ENCODE data around the gene CDH4.

CDH4 gene

GRCh38 chr20:61735503-61735785 is 483.4 kb downstream of the CDH4 start:
- TF ChIP-seq, protein P1, sequence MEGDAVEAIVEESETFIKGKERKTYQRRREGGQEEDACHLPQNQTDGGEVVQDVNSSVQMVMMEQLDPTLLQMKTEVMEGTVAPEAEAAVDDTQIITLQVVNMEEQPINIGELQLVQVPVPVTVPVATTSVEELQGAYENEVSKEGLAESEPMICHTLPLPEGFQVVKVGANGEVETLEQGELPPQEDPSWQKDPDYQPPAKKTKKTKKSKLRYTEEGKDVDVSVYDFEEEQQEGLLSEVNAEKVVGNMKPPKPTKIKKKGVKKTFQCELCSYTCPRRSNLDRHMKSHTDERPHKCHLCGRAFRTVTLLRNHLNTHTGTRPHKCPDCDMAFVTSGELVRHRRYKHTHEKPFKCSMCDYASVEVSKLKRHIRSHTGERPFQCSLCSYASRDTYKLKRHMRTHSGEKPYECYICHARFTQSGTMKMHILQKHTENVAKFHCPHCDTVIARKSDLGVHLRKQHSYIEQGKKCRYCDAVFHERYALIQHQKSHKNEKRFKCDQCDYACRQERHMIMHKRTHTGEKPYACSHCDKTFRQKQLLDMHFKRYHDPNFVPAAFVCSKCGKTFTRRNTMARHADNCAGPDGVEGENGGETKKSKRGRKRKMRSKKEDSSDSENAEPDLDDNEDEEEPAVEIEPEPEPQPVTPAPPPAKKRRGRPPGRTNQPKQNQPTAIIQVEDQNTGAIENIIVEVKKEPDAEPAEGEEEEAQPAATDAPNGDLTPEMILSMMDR (IDR thresholded peaks at IDR 0.05; ENCODE audit: low read depth, low read length): no peak
- H3K4me3 ChIP-seq (ENCODE audit: low read depth, low read length): no peak overlapping the region

DNA sequence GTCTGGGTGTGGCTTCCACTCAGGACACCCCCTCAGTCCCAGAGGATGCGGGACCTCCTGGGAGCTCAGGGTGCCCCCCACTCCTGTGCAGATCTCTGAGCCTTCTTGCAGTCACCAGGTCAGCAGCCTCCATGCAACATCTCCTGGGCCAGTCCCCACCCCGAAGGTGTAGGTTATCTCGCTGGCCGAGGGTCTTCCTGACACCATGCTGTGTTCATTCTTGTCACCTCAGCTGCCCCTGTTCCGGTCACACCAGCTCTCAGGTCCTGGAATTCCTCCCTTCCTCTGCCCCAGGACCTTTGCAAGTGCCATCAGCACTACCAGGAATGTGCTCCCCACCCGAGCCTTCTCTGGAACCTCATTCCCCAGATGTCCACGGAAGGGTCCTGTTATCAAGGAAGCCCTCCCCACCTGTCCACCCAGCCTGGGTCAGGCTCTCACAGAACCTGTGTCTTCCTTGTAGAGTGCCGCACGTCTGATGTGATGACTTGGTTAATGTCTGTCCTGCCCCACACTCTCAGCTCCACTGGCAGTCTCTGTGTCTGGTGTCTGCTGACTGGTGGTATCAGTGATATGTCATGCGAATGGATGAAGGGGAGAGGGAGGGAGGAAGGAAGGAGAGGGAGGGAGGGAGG is 484.1 kb downstream of the CDH4 start:
- TF ChIP-seq, protein P1 (IDR thresholded peaks at IDR 0.05; ENCODE audit: low read depth, low read length): no peak
- no peak overlapping the region for H3K4me3 ChIP-seq (ENCODE audit: low read depth, low read length)

- no peak overlapping the region for H3K4me3 ChIP-seq (ENCODE audit: low read depth, low read length)
- TF ChIP-seq, protein P1 (IDR thresholded peaks at IDR 0.05; ENCODE audit: low read depth, low read length): no peak
Measured at GRCh38 chr20:61736751-61737310, 484.8 kb downstream of the CDH4 start.

GRCh38 chr20:61737346-61737745 is 485.3 kb downstream of the CDH4 start:
- TF ChIP-seq, protein P1 (IDR thresholded peaks at IDR 0.05; ENCODE audit: low read depth, low read length): no peak
- no peak overlapping the region for H3K4me3 ChIP-seq (ENCODE audit: low read depth, low read length)

- no peak overlapping the region for H3K4me3 ChIP-seq (ENCODE audit: low read depth, low read length)
- TF ChIP-seq, protein P1 (IDR thresholded peaks at IDR 0.05; ENCODE audit: low read depth, low read length): no peak
Measured at GRCh38 chr20:61737812-61738443, 485.9 kb downstream of the CDH4 start.

GRCh38 chr20:61738601-61739069 is 486.6 kb downstream of the CDH4 start:
- TF ChIP-seq, protein P1 (IDR thresholded peaks at IDR 0.05; ENCODE audit: low read depth, low read length): no peak
- no peak overlapping the region for H3K4me3 ChIP-seq (ENCODE audit: low read depth, low read length)

- TF ChIP-seq, protein P1 (IDR thresholded peaks at IDR 0.05; ENCODE audit: low read depth, low read length): no peak
- H3K4me3 ChIP-seq (ENCODE audit: low read depth, low read length): no peak overlapping the region
Measured at GRCh38 chr20:61739086-61739831, 487.2 kb downstream of the CDH4 start.
